ENCODE data around the gene NOTCH2.

NOTCH2 gene

DNA sequence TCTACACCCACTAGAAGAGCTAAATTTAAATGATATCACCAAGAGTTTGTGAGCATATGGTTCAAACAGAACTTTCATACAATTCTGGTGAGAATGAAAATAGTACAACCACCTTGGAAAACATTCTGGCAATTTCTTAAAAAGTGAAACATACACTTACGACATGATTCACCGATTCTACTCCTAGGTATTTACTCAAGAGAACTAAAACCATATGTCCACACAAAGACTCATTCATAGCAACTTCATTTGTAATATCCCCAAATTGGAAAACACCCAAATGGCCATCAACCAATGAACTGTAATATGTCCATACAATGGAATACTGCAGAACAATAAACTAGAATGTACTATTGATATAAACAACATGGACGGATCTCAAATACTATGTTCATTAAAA lies 122.0 kb downstream of the NOTCH2 start:
- Histone ChIP-seq H3K9me3 (ENCODE audit: control insufficient read depth, insufficient read depth, low read depth, low read length) (no peaks in the 10 kb centered on the region), H3K27ac (ENCODE audit: extremely low read depth, low read depth, low read length) (no peak overlapping the region), H3K36me3 (ENCODE audit: control insufficient read depth in 2 of 2, insufficient read depth in 1 of 2, low read length in 2 of 2) (peaks cover 4 to 53% of the 10 kb centered on the region in 2 experiments), H3K4me1 (ENCODE audit: control insufficient read depth, insufficient read depth, low read length) (no peaks in the 10 kb centered on the region), H3K4me3 (ENCODE audit: low read depth, low read length) (no peak overlapping the region)
- CTCF ChIA-PET: interaction anchor here (0.6 to 5.6 kb wide), 10 partner anchors 10 to 362 kb away, joined by 3 to 36 read pairs (median 4); no protein-coding TSS in a partner anchor
- POLR2A ChIA-PET: no interaction called here
- TF ChIP-seq ZNF658 (tag by site-specific recombination; IDR thresholded peaks at IDR 0.05) (no peak), FEZF1 (tag by site-specific recombination; IDR thresholded peaks at IDR 0.05) (no peak), ZNF558 (tag by site-specific recombination; IDR thresholded peaks at IDR 0.05) (no peak), HOXC10 (CRISPR knock-in tag; IDR thresholded peaks at IDR 0.05) (no peak), RBAK (tag by site-specific recombination; IDR thresholded peaks at IDR 0.05) (no peak), ZNF324 (tag by site-specific recombination; IDR thresholded peaks at IDR 0.05) (no peak)
- TF ChIP-seq, protein P1, sequence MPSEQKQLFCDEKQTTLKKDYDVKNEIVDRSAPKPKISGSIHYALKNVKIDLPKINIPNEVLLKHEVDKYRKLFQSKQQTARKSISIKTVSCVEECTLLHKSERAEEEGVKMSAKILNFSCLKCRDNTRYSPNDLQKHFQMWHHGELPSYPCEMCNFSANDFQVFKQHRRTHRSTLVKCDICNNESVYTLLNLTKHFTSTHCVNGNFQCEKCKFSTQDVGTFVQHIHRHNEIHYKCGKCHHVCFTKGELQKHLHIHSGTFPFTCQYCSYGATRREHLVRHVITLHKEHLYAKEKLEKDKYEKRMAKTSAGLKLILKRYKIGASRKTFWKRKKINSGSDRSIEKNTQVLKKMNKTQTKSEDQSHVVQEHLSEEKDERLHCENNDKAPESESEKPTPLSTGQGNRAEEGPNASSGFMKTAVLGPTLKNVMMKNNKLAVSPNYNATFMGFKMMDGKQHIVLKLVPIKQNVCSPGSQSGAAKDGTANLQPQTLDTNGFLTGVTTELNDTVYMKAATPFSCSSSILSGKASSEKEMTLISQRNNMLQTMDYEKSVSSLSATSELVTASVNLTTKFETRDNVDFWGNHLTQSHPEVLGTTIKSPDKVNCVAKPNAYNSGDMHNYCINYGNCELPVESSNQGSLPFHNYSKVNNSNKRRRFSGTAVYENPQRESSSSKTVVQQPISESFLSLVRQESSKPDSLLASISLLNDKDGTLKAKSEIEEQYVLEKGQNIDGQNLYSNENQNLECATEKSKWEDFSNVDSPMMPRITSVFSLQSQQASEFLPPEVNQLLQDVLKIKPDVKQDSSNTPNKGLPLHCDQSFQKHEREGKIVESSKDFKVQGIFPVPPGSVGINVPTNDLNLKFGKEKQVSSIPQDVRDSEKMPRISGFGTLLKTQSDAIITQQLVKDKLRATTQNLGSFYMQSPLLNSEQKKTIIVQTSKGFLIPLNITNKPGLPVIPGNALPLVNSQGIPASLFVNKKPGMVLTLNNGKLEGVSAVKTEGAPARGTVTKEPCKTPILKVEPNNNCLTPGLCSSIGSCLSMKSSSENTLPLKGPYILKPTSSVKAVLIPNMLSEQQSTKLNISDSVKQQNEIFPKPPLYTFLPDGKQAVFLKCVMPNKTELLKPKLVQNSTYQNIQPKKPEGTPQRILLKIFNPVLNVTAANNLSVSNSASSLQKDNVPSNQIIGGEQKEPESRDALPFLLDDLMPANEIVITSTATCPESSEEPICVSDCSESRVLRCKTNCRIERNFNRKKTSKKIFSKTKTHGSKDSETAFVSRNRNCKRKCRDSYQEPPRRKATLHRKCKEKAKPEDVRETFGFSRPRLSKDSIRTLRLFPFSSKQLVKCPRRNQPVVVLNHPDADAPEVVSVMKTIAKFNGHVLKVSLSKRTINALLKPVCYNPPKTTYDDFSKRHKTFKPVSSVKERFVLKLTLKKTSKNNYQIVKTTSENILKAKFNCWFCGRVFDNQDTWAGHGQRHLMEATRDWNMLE (tag by site-specific recombination; conservative IDR thresholded peaks at IDR 0.05; ENCODE audit: low read depth): no peak

DNA sequence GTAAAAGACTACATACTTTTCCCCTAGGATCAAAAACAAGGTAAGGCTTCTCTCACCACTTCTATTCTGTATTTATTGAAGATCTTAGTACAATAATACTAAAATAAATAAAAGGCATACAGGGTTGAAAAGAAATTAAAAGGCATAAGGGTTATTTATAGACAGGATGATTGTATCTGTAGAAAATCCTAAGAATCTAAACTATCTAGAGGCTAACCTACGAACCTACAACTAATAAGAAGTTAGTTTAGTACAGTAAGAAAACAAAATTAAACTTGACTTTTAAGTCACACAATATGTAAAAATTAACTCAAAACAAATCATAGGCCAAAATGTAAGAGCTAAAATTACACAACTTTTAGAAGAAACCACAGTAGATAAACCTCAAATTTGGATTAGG lies 122.7 kb downstream of the NOTCH2 start:
- ChIA-PET POLR2A (no interaction called here), CTCF (interaction anchor here (0.7 to 5.6 kb wide), 4 partner anchors 13 to 61 kb away, joined by 3 to 36 read pairs (median 4); no protein-coding TSS in a partner anchor)
- Histone ChIP-seq H3K4me1 (ENCODE audit: control insufficient read depth, insufficient read depth, low read length) (no peaks in the 10 kb centered on the region), H3K27ac (ENCODE audit: extremely low read depth, low read depth, low read length) (no peak overlapping the region), H3K4me3 (ENCODE audit: low read depth, low read length) (no peak overlapping the region), H3K36me3 (ENCODE audit: control insufficient read depth in 2 of 2, insufficient read depth in 1 of 2, low read length in 2 of 2) (peaks cover 4 to 48% of the 10 kb centered on the region in 2 experiments), H3K9me3 (ENCODE audit: control insufficient read depth, insufficient read depth, low read depth, low read length) (no peaks in the 10 kb centered on the region)
- no peak for TF ChIP-seq ZNF623 (tag by site-specific recombination; IDR thresholded peaks at IDR 0.05)
- no peak for TF ChIP-seq ZNF394 (tag by site-specific recombination; IDR thresholded peaks at IDR 0.05; ENCODE audit: borderline replicate concordance)
- TF ChIP-seq, protein P2, sequence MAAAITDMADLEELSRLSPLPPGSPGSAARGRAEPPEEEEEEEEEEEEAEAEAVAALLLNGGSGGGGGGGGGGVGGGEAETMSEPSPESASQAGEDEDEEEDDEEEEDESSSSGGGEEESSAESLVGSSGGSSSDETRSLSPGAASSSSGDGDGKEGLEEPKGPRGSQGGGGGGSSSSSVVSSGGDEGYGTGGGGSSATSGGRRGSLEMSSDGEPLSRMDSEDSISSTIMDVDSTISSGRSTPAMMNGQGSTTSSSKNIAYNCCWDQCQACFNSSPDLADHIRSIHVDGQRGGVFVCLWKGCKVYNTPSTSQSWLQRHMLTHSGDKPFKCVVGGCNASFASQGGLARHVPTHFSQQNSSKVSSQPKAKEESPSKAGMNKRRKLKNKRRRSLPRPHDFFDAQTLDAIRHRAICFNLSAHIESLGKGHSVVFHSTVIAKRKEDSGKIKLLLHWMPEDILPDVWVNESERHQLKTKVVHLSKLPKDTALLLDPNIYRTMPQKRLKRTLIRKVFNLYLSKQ (tag by site-specific recombination; IDR thresholded peaks at IDR 0.05; ENCODE audit: borderline replicate concordance): no peak
- TF ChIP-seq, protein P3, sequence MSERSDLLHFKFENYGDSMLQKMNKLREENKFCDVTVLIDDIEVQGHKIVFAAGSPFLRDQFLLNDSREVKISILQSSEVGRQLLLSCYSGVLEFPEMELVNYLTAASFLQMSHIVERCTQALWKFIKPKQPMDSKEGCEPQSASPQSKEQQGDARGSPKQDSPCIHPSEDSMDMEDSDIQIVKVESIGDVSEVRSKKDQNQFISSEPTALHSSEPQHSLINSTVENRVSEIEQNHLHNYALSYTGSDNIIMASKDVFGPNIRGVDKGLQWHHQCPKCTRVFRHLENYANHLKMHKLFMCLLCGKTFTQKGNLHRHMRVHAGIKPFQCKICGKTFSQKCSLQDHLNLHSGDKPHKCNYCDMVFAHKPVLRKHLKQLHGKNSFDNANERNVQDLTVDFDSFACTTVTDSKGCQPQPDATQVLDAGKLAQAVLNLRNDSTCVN (tag by site-specific recombination; optimal IDR thresholded peaks at IDR 0.05): no peak
- TF ChIP-seq ZNF76 (tag by site-specific recombination; IDR thresholded peaks at IDR 0.05; ENCODE audit: borderline replicate concordance, low read depth): no peak
- no peak for TF ChIP-seq ZNF350 (tag by site-specific recombination; IDR thresholded peaks at IDR 0.05)
- TF ChIP-seq WT1 (tag by site-specific recombination; IDR thresholded peaks at IDR 0.05): no peak
- TF ChIP-seq ZNF777 (tag by site-specific recombination; IDR thresholded peaks at IDR 0.05; ENCODE audit: borderline replicate concordance): no peak
- TF ChIP-seq, protein P4, sequence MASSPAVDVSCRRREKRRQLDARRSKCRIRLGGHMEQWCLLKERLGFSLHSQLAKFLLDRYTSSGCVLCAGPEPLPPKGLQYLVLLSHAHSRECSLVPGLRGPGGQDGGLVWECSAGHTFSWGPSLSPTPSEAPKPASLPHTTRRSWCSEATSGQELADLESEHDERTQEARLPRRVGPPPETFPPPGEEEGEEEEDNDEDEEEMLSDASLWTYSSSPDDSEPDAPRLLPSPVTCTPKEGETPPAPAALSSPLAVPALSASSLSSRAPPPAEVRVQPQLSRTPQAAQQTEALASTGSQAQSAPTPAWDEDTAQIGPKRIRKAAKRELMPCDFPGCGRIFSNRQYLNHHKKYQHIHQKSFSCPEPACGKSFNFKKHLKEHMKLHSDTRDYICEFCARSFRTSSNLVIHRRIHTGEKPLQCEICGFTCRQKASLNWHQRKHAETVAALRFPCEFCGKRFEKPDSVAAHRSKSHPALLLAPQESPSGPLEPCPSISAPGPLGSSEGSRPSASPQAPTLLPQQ (tag by site-specific recombination; IDR thresholded peaks at IDR 0.05): no peak
- no peak for TF ChIP-seq ZNF621 (tag by site-specific recombination; IDR thresholded peaks at IDR 0.05)
- no peak for TF ChIP-seq ZNF624 (tag by site-specific recombination; IDR thresholded peaks at IDR 0.05)
- no peak for TF ChIP-seq BCL11B (tag by site-specific recombination; IDR thresholded peaks at IDR 0.05; ENCODE audit: low read depth)
- no peak for TF ChIP-seq BCL11A (tag by site-specific recombination; IDR thresholded peaks at IDR 0.05; ENCODE audit: low read depth)
- TF ChIP-seq YY2 (tag by site-specific recombination; IDR thresholded peaks at IDR 0.05): no peak
- TF ChIP-seq, protein P5, sequence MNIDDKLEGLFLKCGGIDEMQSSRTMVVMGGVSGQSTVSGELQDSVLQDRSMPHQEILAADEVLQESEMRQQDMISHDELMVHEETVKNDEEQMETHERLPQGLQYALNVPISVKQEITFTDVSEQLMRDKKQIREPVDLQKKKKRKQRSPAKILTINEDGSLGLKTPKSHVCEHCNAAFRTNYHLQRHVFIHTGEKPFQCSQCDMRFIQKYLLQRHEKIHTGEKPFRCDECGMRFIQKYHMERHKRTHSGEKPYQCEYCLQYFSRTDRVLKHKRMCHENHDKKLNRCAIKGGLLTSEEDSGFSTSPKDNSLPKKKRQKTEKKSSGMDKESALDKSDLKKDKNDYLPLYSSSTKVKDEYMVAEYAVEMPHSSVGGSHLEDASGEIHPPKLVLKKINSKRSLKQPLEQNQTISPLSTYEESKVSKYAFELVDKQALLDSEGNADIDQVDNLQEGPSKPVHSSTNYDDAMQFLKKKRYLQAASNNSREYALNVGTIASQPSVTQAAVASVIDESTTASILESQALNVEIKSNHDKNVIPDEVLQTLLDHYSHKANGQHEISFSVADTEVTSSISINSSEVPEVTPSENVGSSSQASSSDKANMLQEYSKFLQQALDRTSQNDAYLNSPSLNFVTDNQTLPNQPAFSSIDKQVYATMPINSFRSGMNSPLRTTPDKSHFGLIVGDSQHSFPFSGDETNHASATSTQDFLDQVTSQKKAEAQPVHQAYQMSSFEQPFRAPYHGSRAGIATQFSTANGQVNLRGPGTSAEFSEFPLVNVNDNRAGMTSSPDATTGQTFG (tag by site-specific recombination; IDR thresholded peaks at IDR 0.05; ENCODE audit: borderline replicate concordance): no peak
